ENCODE measurements around the gene PAAF1.

PAAF1 gene

DNA sequence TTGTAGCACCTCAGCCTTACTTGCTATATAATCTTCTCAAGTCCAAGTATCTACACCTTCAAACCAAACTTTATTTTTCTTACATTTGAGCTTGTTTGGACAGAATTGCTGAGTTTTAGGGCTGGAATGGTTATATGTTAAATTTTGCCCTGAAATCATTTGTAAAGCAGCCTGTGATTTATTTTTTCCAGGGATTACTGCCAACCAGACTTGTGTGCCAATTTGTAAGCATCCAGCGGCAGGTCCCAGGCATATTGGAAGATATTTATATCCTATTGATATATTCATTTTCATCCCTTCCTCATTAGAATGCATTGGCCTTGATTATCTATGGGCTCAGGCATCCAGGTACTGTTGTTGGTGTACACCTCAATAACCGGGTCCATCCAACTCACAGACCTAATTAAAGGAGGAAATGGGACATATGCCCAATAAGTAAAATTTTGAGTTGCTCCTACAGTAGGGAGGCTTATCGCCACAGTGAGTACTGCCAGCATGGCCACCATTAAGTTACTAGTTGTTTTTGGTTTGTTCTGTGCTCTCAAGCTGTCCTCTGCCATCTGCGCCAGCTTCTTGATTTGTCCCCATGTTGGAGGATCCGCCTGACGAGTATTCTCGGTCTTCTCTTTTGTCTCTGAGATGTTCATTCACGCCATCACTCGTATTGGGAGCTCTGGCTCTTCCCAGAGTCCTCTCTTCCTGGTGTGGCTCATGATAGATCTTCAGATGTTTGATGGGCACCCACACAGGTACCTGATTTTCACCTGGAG, 64.2 kb downstream of the PAAF1 start:
- Histone ChIP-seq H3K4me2 (ENCODE audit: low read length) (no peak overlapping the region), H3K9me2 (ENCODE audit: low read depth, low read length) (no peaks in the 10 kb centered on the region), H3K79me2 (ENCODE audit: insufficient read depth, low read length) (no peaks in the 10 kb centered on the region), H3K9me3 (ENCODE audit: low read length) (peaks cover 8% of the 10 kb centered on the region; the same call in 1 of the 2 replicates), H3K4me1 (ENCODE audit: insufficient read depth, low read length, severe bottlenecking) (peaks cover 6% of the 10 kb centered on the region), H3K36me3 (ENCODE audit: insufficient read depth, low read length) (no peaks in the 10 kb centered on the region; the same call in 1 of the 2 replicates), H3K4me3 (ENCODE audit: low read depth, low read length, poor library complexity, severe bottlenecking) (no peak overlapping the region), H3K9ac (ENCODE audit: low read length) (no peak overlapping the region), H3K27me3 (ENCODE audit: insufficient read depth, low read length) (no peaks in the 10 kb centered on the region), H3K27ac (ENCODE audit: low read depth, low read length, poor library complexity, severe bottlenecking) (no peak overlapping the region), H2AFZ (ENCODE audit: low read length) (no peak overlapping the region), H3F3A (ENCODE audit: insufficient read depth, low read length) (no peaks in the 10 kb centered on the region), H4K20me1 (ENCODE audit: insufficient read depth, low read length) (no peaks in the 10 kb centered on the region)
- TF ChIP-seq, protein P1, sequence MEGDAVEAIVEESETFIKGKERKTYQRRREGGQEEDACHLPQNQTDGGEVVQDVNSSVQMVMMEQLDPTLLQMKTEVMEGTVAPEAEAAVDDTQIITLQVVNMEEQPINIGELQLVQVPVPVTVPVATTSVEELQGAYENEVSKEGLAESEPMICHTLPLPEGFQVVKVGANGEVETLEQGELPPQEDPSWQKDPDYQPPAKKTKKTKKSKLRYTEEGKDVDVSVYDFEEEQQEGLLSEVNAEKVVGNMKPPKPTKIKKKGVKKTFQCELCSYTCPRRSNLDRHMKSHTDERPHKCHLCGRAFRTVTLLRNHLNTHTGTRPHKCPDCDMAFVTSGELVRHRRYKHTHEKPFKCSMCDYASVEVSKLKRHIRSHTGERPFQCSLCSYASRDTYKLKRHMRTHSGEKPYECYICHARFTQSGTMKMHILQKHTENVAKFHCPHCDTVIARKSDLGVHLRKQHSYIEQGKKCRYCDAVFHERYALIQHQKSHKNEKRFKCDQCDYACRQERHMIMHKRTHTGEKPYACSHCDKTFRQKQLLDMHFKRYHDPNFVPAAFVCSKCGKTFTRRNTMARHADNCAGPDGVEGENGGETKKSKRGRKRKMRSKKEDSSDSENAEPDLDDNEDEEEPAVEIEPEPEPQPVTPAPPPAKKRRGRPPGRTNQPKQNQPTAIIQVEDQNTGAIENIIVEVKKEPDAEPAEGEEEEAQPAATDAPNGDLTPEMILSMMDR (IDR thresholded peaks at IDR 0.05; ENCODE audit: low read length) = no peak
- no peak for TF ChIP-seq EZH2 (IDR thresholded peaks at IDR 0.05; ENCODE audit: borderline replicate concordance, low read length)

DNA sequence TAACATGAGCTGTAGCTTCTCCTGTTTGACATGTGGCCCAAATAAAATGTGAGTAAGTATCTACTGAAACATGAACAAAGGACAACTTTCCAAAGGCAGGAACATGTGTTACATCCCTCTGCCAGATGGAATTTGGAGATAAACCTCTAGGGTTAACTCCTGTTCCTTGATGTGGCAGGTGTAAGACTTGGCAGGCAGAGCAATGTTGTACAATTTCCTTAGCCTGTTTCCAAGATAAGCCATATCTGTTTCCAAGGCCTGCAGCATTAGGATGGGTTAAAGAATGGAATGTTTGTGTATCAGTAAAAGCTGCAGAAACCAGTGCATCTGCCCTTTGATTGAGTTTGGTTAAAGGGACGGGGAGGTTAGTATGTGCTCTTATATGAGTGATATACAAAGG, 65.2 kb downstream of the PAAF1 start:
- Histone ChIP-seq H2AFZ (ENCODE audit: low read length) (no peak overlapping the region), H3K79me2 (ENCODE audit: insufficient read depth, low read length) (no peaks in the 10 kb centered on the region), H3K9me2 (ENCODE audit: low read depth, low read length) (no peaks in the 10 kb centered on the region), H3K4me2 (ENCODE audit: low read length) (no peak overlapping the region), H3K9ac (ENCODE audit: low read length) (no peak overlapping the region), H3K27me3 (ENCODE audit: insufficient read depth, low read length) (no peaks in the 10 kb centered on the region), H3K27ac (ENCODE audit: low read depth, low read length, poor library complexity, severe bottlenecking) (no peak overlapping the region), H4K20me1 (ENCODE audit: insufficient read depth, low read length) (no peaks in the 10 kb centered on the region), H3K4me1 (ENCODE audit: insufficient read depth, low read length, severe bottlenecking) (peaks cover 6% of the 10 kb centered on the region), H3K9me3 (ENCODE audit: low read length) (peaks cover 8% of the 10 kb centered on the region; the same call in 1 of the 2 replicates), H3K4me3 (ENCODE audit: low read depth, low read length, poor library complexity, severe bottlenecking) (no peak overlapping the region), H3F3A (ENCODE audit: insufficient read depth, low read length) (no peaks in the 10 kb centered on the region), H3K36me3 (ENCODE audit: insufficient read depth, low read length) (no peaks in the 10 kb centered on the region; the same call in 1 of the 2 replicates)
- TF ChIP-seq EZH2 (IDR thresholded peaks at IDR 0.05; ENCODE audit: borderline replicate concordance, low read length) = no peak
- TF ChIP-seq, protein P1 (IDR thresholded peaks at IDR 0.05; ENCODE audit: low read length) = no peak

- Histone ChIP-seq H3K27ac (ENCODE audit: low read depth, low read length, poor library complexity, severe bottlenecking) (no peak overlapping the region), H3K4me1 (ENCODE audit: insufficient read depth, low read length, severe bottlenecking) (peaks cover 6% of the 10 kb centered on the region), H2AFZ (ENCODE audit: low read length) (no peak overlapping the region), H3F3A (ENCODE audit: insufficient read depth, low read length) (no peaks in the 10 kb centered on the region), H3K27me3 (ENCODE audit: insufficient read depth, low read length) (no peaks in the 10 kb centered on the region), H3K4me2 (ENCODE audit: low read length) (no peak overlapping the region), H3K4me3 (ENCODE audit: low read depth, low read length, poor library complexity, severe bottlenecking) (no peak overlapping the region), H3K79me2 (ENCODE audit: insufficient read depth, low read length) (no peaks in the 10 kb centered on the region), H3K36me3 (ENCODE audit: insufficient read depth, low read length) (no peaks in the 10 kb centered on the region; the same call in 1 of the 2 replicates), H4K20me1 (ENCODE audit: insufficient read depth, low read length) (no peaks in the 10 kb centered on the region), H3K9ac (ENCODE audit: low read length) (no peak overlapping the region), H3K9me2 (ENCODE audit: low read depth, low read length) (no peaks in the 10 kb centered on the region), H3K9me3 (ENCODE audit: low read length) (peaks cover 8% of the 10 kb centered on the region; the same call in 1 of the 2 replicates)
- no peak for TF ChIP-seq EZH2 (IDR thresholded peaks at IDR 0.05; ENCODE audit: borderline replicate concordance, low read length)
- TF ChIP-seq, protein P1 (IDR thresholded peaks at IDR 0.05; ENCODE audit: low read length) = no peak
These were observed 67.3 kb downstream of the PAAF1 start for GRCh38 chr11:73944085-73944484.

Data from OCI-LY1 (cell line).